Measurements from ENCODE around the gene NDFIP1.

GRCh38 chr5:142070734-142071133, 37.8 kb upstream of the NDFIP1 start:
- no peak for TF ChIP-seq POLR2A (IDR thresholded peaks at IDR 0.05)
- TF ChIP-seq CTCF (IDR thresholded peaks at IDR 0.05) = no peak
- no peak for TF ChIP-seq POLR2AphosphoS5 (IDR thresholded peaks at IDR 0.05)

Measured in breast epithelium (tissue), 3 donors.